DMS 273 treated with DMSO at 0.1 percent for 48 hours (cell line): ENCODE measurements around the gene RPL29.
A peak's percentile ranks its signal among the peaks of the same experiment; 100 is the strongest.

Source experiments
- DNase-seq: peaks from one replicate; lab custom pipeline; 2025; lab: John Stamatoyannopoulos, UW

The RPL29 gene

GRCh38 chr3:52025453-52025852 lies 29.8 kb upstream of the RPL29 start:
- peak; percentile 35 for DNase-seq

GRCh38 chr3:52024765-52025452 lies 29.2 kb upstream of the RPL29 start:
- DNase-seq: no peak

- DNase-seq: no peak
These were observed 28.4 kb upstream of the RPL29 start for GRCh38 chr3:52023860-52024764.

GRCh38 chr3:52023101-52023770 lies 27.5 kb upstream of the RPL29 start:
- no peak for DNase-seq

DNA sequence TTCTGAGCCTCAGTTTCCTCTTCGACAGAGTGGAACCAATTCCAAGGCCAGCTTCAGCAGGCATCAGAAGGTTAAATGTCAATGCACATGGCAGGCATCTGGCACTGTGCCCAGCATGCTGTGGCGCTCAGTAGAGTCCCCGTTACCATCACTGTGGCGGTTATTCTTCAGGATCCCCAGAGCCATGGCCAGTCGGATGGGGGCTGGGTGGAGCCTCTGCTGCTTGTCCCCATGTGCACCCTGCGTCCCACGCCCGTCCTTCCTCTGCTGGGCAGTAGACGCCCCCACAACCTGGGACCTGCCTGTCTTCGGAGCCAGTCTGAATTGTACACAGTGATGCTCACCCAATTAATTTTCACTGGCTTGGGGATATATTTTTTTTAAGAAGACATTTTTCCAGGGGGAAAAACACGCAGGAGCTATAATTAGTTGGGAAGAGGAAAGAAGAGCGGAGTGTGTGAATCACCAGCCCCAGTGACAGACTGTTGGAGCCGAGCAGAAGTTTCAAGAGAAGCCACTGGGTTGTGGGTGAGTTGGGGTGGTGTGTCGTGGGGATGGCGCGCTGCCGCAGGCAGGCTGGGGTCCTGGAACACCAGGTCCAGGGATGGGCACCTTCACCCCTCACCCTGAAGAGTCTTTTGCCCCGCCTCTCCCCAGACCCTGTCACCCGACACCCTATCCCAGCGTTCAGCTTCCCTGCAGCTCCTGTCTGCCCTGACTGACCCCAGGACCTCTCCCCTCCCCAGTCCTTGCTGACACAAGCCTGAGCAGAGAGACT lies 26.8 kb upstream of the RPL29 start:
- no peak for DNase-seq

- DNase-seq: no peak
These were observed 26.0 kb upstream of the RPL29 start for GRCh38 chr3:52021489-52022268.

DNA sequence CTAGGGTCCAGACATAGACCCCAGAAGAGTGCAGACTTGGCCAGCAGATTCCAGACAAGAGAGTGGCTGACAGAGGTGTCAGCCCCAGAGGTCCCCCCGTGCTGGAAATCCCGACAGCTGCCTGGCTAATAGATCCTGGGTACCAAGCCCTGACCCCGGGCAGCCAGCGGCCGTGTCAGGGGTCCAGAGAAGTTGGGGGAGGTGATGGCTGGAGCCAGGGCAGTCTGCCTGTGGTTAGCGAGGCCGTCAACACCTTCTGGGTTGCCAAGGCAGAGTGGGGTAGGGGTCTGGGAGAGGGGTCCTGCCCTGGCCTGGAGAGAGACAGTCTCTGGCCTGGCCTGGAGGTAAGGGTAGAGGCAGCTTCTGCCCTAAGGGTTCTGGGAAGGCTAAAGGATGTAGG lies 25.1 kb upstream of the RPL29 start:
- no peak for DNase-seq

GRCh38 chr3:52019352-52020080 lies 23.8 kb upstream of the RPL29 start:
- DNase-seq: no peak

DNA sequence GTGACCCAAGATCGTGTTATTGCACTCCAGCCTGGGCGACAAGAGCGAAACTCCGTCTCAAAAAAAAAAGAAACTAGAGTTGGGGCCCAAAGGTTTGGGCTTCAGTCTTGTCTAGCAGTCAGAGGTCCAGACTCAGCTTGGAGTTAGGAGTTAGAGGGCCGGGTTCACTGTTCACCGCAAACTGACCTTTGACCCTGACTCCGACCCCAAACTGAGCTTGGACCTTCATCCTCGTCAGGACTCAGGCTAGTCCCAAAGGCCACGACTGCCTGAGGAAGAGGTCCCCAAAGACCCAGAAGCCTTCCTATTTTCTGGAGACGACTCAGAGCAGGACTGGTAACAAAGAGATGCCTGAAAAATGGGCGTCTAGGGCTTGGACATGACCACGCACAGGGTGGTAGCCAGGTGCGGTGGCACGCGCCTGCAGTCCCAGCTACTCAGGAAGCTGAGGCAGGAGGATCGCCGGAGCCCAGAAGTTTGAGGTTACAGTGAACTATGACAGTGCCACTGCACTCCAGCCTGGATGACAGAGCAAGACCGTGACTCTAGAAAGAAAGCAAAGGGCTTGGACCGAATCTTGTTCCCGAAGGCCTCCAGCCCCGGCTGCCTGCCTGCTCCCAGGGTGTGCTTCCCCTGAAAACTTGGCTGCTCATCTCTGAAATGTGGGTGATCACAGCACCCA lies 22.8 kb upstream of the RPL29 start:
- no peak for DNase-seq

DNA sequence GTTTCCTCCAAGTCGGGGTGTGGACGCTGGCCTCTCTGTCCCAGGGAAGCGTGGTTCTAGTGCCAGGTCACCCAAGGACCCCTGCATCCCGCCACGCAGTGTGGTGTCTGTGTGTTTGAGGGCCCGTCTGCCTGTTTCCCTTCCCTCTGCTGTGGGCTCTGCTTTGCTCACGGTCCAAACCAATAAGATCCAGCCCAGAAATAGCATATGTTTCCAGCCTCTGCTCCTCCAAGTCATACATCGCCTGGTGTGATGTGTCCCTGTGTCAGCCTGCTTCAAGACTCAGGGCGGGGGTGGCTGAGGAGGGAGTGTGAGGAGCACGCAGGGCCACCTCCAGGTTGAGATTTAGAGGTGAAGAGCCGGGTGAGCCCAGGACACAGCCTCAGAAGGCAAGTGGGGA lies 21.9 kb upstream of the RPL29 start:
- DNase-seq: no peak

GRCh38 chr3:52015438-52016228 lies 19.9 kb upstream of the RPL29 start:
- DNase-seq: no peak

- no peak for DNase-seq
These were observed 18.9 kb upstream of the RPL29 start for GRCh38 chr3:52014613-52015012.

DNA sequence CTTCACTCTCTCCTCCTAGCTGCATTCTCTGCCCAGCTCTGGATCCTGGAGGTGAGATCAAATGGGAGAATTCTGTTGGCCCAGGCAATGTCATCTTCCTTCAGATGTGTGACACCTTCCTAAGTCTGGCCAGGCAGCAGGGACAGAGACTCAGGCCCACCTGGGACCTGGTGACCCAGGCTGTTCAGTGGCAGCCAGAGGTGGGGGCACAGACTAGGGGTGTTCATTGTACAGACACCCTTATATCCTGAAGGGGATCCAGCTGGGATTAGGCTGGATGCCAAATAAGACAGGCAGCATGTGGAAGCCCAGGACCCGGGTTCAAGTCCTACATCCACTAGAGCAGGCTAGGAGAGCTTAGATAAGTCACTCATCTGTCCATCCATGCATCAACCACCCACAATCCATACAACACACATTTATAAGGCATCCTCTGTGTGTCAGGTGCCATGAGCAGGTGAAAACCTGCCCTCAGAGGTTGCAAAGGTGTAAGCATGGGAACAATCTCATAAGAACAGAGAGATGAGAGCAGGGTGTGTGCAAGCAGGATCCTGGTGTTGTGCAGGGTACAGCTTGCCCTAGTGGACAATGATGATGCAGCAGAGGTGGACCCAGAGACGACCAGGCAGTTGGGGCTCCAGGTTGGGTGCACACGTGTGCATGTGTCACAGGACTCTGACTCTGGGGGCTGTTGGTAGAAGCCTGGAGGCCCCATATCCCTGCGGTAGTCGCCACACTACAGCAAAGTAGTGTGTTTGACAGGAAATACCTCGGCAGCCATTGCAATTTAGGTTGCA lies 18.3 kb upstream of the RPL29 start:
- no peak for DNase-seq

DNA sequence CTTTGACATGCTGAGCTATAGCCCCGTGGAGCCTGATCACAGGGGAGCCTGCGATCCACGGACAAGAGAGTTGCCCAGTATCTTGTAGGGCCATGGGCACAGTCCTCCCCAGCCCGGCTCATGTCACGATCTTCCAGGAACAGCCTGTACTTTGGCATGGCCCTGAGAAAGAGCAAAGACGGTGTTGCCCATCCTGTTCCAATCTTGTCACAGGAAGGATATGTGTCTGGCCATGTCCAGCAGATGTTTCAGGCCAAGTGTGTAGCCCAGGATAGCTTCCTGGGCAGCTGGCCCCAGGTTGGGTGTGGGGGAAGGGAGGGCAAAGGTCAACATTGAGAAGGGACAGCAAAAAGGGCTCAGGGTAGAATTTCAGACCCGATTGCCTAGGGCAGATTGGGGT lies 17.0 kb upstream of the RPL29 start:
- DNase-seq: no peak

DNA sequence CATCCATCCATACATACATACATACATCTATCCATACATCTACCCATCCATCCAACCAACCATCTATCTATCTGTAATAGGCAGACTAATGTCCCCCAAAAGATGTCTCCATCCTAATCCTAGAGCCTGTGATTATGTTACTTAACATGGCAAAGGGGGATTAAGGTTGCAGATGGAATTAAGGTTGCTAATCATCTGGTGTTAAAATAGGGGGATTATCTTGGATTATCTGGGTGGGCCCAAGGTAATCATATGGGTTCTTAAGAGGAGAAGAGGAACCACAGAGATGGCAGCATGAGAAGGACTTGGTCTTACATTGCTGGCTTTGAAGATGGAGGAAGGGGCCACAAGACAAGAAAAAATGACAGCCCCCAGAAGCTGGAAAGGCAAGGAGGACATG lies 14.7 kb upstream of the RPL29 start:
- DNase-seq: no peak

- no peak for DNase-seq
These were observed 11.6 kb upstream of the RPL29 start for GRCh38 chr3:52007291-52007690.

GRCh38 chr3:52006820-52007133 lies 11.1 kb upstream of the RPL29 start:
- DNase-seq: no peak

GRCh38 chr3:52006017-52006819 lies 10.5 kb upstream of the RPL29 start:
- DNase-seq: no peak
